ENCODE results near the gene NELL1.
A peak's percentile ranks its signal among the peaks of the same experiment; 100 is the strongest.

NELL1 gene

DNA sequence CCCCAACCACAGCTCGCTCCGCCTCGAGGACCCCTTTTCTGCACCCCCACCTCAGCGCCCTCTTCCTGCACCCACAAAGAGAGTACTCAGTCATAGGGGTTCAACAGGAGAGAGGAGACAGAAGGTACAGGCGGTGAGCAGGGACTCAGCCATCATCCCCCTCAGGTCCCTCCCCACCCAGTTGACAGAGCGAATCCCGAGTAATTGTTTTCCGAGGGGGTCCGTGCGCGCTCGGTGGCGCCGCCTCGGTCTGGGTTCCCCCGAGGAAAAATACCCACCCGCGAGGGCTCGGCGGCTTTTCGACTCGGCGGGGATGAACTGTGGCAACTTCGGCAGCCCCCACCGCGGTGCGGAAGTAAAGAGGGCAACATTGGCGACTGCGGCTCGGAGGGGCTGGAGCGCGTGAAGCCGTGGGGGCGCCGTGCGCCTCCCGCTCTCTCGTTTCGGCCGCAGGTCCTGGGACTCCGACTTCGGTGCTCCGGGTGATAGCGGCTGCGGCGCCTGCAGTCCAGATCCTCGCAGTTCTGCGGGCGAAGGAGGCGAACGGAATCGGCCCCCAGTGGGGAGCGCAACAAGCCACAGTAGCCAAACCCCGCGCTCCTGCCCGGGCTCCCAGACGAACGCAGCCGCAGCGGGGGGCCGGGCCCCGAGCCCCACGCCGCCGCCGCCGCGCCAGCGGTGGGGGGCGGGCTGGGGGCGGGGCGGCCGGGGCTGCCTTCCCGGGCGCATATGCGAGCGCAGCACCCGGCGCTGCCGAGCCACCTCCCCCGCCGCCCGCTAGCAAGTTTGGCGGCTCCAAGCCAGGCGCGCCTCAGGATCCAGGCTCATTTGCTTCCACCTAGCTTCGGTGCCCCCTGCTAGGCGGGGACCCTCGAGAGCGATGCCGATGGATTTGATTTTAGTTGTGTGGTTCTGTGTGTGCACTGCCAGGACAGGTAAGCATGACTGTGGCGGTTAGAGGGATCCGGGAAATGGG, at the start of gene NELL1:
TSS of gene NELL1 (plus strand) at position 743 of the 976 bp plus-strand sequence.
- no peak for DNase-seq

DNA sequence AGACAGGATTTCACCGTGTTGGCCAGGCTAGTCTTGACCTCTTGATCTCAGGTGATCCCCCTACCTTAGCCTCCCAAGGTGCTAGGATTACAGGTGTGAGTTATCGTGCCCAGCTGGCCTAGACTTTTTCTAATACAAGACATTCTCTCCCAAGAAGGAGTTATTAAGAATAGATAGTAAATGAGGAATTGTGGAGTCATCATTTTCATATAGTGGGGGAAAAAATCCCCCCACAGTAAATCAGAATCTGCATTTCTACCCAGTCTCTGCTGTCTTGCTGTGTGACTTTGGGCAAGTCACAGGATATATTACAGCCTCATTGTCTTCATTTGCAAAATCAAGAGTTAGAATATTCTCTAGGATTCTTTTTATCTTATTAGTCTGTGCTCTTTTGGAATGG, 48.4 kb upstream of the NELL1 start:
- no peak for DNase-seq

DNA sequence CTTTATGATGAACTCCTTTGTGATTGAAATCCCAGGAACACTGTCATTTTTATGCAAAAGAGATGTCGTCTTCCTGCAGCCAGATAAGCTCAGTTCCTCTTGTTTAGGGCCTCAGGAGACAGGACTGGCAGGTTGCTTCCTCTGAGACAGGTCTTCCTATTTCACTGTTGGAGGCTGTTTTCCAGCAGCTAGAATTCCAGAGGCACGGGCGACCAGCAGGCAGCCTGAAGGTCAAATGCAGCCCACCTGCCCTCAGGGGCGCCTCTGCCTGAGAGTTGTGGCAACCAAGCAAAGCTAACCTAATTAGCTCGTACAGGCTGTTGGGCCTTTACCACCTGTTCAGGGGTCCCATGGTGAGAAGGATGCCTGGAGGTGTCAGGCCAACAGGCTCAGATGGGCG, 47.7 kb upstream of the NELL1 start:
- DNase-seq, result no peak

DNA sequence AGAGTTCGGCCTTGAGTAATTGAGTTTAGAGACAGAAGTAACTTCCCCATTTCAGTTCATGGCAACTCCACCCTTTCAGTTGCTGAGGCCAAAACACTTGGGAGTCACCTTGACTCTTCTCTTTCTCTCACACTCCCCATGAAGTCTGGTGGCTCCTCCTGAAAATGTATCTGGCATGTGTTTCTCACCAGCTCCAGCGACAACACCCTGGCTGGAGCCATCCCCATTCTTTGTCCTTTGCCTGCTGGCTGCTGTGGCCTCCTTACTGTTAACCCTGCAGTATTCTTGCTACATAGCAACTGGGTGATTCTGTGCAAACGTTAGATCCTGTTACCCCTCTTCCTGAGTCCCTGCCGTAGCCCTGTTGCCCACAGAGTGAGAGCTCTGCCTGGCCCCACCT, 46.1 kb upstream of the NELL1 start:
- DNase-seq, result no peak

DNA sequence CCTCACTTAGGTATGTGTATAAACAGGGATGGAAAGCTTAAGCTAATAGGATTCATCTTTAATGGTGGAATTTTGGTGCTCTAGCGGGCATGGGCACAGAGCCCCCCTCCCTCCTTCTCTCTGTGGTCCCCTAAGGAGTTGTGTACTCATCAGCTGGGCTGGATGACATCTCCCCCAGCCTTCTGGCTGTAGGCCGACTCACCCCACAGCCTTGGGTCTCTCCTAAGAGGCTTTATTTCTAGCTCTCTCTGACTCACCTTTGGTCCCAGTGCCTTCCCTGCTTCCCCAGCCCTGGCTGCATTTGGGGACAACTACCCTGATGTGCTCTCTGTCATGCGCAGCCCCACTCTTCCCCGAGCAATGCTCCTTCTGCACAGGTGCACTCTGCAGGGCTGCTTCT, 43.1 kb upstream of the NELL1 start:
- DNase-seq, result no peak

DNA sequence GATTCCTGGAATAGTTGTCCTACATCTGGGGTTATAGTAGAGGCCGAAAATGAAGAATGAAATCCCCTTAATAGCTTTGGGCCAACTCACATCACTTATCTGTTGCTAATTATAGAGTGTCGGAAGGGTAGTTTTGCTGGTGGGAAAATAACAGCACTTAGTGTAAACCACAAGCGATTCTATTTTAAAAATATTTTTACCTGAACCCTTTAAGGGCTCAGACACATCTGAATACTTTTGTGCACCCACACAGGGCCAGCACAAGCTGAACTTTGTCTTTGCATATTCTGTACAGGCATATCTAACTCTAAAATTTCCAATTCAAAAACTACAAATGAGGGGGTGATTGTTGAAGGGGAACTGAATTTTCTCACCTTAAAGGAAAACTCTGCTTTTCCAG, 42.4 kb upstream of the NELL1 start:
- DNase-seq, result no peak

DNA sequence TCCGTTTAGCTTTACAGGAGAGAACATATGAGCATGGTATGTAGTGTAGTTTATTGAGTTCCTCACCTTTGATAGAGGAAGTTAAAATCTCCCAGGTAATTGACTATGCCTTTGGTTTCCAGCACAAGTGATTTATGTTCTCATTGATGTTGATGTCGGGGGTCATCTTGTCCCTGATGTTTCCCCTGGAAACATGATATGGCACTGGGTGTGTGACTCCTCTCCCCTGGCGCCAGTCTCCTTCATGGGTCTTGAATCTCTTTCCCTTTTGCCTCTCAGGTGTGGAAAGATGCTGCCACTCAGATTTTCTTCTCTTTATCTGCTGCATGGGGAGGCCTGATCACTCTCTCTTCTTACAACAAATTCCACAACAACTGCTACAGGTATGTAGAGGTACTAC, 41.7 kb upstream of the NELL1 start:
- no peak for DNase-seq

DNA sequence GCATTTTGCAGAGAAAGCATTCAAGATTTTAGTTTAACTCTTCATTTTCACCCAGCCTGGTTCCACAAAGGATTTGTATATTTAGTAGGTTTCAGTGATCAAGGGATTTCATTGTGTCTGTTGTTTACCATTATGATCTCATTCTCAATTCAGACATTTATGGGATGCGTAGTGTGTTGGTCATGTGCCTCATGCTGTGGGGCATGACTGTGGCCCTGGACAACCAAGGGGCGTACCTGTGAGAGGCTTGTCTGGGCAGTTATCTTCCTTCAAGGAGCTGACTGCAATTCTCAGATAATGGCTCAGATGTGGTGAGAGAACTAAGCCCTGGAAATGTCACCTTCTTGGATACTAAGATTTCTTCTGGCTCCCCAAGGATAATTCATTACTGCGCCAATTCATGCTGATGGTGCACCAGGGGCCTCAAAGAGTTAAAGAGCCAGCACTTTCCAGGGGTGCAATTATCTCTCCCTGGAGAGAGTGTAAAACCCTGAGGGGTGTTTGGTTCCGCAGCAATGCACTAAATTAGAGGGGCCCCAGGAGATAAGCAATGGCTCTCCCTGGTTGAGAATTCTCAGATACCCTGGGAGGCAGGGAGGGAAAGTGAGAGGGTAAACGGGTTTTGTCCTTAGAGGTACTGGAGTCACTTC, 37.7 kb upstream of the NELL1 start:
- DNase-seq, result no peak

DNA sequence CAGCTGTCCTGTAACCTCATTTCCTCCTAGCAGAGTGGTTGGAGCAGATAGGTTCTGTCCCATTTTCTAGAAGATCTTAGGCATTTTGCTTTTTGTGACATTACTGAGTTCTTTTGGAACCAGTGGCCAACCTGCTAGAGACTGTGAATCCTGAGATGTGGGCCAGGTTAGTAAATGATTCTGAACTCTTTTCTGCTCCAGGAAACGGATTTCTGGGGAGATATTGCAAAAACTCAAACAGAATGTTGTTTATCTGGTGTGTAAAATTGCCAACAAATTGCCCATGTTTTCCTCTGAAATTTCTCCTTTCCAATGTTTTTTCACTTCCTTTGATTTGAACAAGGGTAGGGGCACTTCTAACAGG, 37.2 kb upstream of the NELL1 start:
- DNase-seq, result no peak

DNA sequence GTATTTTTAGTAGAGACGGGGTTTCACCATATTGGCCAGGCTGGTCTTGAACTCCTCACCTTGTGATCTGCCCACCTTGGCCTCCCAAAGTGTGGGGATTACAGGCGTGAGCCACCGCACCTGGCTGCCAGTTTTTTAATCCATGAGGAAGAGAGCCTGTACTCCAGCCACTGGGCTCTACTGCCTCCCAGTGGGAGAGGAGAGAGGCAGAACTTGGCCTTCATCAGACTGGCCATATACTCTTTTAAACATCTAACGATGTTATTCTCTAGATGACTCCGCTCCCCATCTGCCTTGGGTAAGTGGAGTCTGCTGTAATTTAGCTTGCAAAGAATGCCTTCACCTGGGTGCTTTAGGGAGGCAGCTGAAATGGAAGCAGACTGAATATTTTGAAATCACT, 35.3 kb upstream of the NELL1 start:
- DNase-seq, result no peak

DNA sequence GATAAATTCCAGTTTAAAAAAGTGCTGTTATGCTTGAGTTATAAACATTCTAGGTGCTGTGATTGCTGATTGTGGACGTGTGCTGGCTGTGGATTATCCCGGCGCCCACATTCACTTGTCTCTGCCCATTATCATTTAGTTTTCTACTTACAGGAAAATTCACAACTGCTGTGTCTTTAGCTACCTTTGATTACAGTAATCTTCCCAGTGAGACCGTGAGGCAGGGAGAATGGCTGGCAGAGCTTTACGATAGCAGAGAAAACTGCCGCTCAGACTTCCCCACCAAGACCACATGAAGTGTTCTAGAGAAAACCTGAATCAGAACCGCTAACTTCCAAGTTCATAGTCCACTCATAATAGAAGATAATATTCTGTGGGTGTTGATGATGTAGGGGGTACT, 34.6 kb upstream of the NELL1 start:
- no peak for DNase-seq

DNA sequence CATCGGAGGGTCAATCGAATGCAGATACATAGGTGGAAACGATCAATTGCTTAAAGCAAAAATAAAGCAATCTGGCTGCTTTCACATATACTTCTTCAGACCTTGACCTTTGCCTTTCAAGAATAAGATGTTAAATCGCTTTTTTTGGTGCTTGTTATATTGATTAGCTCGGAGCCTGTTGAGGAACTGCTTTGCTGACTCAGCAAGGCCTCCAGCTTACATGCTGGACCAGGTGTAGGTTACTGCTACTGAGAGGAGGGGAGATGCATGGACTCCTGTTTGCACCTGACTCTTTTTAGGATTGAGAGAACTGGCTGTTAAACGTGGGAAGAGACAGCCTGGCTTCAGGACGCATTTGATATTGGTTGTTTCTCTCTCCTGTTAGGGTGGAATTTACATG, 31.3 kb upstream of the NELL1 start:
- no peak for DNase-seq

DNA sequence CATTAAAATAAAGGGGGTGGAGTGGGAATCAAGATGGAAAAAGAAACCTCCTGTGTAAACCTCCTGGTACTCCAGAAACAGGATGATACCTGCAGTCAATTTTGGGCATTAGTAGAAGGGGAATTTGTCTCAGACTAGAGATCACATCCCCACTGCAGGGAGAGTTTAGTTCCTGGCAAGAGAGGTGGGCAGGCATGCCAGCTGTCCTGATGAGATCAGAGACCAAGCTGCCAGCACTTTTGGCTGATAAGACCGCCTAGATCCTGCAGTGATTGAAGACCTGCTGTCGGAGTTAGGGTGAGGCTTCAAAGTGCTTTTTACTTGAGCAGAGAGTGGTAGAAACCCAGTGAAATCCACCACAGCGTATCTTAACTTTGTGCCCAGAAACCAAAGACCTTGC, 29.7 kb upstream of the NELL1 start:
- no peak for DNase-seq

DNA sequence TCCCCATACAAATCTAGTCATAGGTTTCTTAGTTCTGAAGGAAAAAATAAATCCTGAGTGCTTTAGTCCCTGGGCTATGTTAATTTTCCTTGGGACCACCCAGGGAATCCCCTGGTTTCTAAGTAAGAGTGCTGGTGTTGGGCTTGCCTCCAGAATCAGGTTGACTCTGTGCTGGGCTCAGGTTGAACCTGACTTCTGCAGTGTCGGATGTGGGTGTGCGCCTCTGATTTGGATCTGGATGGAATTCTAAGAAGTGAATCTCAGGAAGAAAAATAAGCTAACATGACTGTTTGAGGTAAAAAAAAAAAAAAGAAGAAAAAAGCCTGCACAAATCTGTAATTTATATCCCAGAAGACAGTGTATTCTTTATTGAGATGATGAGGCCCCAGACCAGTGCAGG, 29.0 kb upstream of the NELL1 start:
- no peak for DNase-seq

DNA sequence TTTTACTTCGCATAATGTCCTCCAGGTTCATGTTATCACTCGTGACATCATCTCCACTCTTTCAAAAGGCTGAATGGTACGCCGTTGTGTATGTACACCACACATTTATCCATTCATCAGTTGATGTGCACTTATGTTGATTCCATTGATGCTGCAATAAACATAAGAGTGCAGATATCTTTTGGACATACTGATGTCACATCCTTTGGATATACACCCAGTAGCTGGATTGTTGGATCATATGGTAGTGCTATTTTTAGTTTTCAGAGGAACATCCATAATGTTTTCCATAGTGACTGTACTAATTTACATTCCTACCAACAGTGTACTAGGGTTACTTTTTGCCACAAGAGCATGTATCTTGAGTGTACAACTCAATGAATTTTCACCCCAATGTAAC, 25.0 kb upstream of the NELL1 start:
- DNase-seq, result no peak

DNA sequence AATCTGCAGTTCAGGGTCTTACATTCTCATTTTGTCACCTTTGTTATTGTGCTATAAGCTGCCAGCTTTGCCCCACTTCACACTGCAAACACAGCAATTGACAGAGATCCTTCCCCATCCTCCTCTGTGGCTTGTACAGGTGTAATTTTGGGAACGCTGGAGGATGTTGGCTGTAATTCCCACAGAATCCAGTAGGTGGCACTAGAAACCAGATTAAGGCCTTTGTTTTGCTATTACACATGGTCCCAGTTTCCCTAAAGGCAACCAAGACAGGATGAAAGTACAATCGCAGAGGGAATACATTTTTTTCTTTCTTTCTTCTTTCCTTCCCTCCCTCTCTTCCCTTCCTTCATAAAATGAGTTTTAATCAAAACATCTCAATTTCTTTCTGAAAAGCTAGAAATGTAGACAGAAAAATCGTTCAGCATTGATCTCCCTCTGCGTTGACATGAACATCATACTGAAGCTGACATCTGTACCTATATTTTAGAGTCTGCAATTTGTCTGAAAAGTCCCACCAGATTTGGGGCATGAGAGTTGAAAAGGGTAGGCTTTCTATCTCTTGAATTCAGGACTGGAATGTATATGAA, 21.3 kb upstream of the NELL1 start:
- peak; percentile 48 for DNase-seq

DNA sequence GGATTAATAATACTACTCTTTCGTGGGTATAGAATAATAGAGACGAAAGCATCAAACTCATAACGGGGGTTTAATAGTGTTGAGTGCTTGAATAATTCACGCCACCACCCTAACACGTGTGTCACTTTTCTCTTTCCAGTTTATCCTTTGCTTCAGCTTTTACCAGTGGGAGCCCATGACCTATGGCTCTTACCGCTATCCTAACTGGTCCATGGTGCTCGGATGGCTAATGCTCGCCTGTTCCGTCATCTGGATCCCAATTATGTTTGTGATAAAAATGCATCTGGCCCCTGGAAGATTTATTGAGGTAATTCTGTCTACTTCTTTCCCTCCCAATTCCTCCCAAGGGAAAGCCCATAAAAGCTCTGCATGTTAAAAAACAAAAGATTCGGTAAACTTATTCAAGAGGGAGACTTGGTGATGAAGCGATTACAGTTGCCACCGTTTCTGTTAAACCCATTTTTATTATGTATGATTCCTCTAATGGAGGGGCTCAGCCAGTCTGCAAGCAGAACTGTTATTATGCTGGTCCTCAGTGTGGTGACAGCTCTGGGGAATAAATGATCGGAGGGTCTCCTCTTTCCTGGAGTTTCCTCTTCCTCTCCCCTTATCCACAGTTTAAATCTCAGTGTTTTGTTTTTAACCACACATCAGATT, 17.1 kb upstream of the NELL1 start:
- DNase-seq, result no peak

DNA sequence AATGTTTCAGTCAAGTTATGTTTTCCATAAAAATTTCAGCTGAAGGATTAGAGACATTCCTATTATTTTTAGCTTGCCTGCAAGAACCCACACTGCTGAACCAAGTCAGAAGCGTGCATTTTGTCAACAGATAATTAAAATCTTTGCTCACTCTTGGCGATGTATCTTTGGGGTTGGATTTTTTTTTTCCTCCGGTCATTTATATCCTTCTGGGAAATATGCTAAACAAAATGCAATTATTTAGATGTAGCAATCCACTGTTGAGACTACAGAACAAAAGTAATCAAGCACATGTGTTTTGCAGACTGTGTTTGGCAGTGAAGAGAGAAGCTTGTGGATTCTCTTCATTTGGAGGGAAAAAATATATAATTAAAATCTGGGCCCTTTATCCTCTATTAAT, 15.3 kb upstream of the NELL1 start:
- no peak for DNase-seq

DNA sequence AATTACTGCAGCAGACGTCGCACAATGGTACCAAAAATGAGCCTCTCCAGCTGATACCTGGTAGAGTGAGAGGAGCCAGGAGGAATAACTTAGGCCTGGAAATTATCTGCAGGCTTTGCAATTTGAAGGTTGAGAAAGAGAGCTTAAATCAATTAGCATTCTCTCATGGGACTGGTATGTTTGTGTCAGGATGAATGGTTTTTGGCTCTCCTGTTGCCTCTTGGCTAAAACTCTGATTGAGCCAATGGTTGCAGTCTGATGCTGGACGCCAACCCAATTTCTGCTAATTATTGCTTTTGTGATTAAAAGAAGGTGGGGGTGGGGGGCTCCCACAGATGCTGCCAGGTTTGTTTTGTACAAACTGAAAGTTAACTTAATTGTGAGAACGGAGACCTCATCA, 12.5 kb upstream of the NELL1 start:
- no peak for DNase-seq

DNA sequence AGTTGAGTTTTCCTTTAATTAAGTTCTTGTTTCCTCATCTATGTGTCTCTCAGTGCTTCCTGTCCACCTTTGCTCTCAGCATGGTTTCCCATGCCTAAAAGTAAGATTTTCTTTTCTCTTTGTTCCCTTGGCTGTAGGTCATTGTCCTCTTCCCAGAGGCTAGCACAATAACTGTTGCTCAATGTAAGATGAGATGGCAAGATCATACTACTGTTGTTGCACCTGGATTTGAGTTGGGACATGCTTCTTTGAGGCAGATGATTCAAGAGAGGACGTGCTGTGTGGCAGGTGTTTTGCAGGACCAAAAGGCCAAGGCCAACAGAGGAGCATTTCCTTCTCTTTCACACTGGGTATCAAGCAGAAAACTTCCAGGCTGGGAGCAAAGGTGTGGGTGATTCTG, 11.3 kb upstream of the NELL1 start:
- DNase-seq, result no peak

DNA sequence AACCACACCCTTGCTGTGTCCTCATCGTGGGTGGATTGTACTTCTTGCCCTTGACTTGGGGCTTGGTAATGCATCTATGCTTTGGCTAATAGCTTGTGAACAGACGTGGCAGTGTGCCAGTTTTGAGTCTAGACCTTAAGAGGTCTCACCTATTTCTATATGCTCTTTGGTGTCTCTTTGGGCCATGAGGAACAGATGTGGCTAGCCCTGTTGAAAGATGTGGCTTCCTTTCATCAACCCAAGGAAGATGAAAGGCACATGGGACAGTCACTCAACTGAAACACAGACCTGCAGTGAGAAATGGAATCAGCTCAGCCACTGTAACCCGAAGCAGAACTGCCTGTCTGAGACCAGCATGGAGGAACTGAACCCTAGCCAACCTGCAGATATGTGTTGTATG, 7.9 kb upstream of the NELL1 start:
- DNase-seq, result no peak

DNA sequence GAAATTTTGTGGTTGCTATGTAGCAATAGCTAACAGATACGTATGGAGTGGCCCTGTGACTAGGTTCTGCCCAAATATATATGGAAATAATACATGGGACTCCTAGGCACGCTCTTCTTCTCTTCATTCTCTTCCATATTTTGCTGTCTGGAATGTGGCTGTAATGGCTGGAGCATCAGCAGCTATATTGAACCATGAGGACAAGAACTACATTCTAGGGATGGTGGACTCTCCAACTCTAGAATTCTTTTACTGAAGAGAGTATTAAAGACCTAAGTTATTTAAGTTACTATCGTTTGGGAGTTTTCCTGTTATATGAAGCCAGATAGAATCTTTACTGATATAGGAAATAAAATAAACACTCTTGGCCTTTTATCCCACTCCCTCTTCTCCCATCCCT, 7.5 kb upstream of the NELL1 start:
- no peak for DNase-seq

DNA sequence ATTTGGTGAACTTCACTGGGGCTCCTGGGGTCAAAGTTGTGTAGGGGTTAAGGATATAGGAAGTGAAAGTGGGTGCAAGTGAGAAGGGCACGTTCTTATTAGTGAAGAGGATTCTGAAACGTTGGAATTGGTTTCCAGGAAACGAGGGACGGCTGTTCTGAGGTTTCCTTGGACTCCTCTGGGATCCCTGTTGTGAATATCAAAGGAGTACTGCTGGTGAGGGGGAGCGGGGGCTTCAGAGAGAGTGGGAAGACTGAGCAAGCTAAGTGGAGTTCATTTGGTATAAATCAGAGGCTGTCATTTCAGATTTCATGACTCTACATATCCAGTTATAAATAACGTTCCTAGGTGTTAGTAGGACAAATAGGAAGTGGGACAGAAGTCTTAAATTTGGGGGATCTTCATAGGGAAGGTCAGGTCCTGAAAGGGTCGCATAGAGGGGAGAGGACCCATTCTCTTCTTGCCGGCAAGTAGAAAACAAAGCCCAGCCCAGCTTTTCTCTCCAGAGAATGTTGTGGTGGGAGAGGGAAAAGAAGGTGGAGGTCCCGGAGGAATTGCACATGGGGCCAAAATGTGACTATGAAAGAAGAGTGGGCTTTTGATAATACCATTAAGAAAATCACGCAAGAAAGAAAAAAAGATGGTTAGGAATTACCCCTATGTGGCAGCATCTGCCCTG, 1.1 kb upstream of the NELL1 start:
- DNase-seq, result no peak

All from fibroblast of upper back skin (primary cell).